Measurements from ENCODE around the gene ARSK. TPM values are rescaled to one million over a fixed set of nuclear protein-coding genes. Genes with fewer than 3 reads are reported as not detected.

The ARSK gene
- total and polyA plus RNA-seq, 2 of the 13 experiments (the other 11 are each of a cell fraction or from before 2014, with no cell fraction given), result 7.9 TPM

- TF ChIP-seq THAP7 (CRISPR knock-in tag; IDR thresholded peaks at IDR 0.05) (no peak), CSRNP2 (CRISPR knock-in tag; conservative IDR thresholded peaks at IDR 0.05; ENCODE audit: low read depth) (no peak), ZNF280D (CRISPR knock-in tag; IDR thresholded peaks at IDR 0.05) (no peak), HIVEP1 (CRISPR knock-in tag; IDR thresholded peaks at IDR 0.05) (no peak; the same call in 1 of the 2 replicates), USF2 (IDR thresholded peaks at IDR 0.05; ENCODE audit: low read depth, low read length) (peak; percentile 88), USF2 (CRISPR knock-in tag; IDR thresholded peaks at IDR 0.05; ENCODE audit: borderline replicate concordance) (peak; percentile 95; the same call in 1 of the 2 replicates), ZNF280B (CRISPR knock-in tag; IDR thresholded peaks at IDR 0.05; ENCODE audit: borderline replicate concordance) (no peak; the same call in 1 of the 2 replicates), PAWR (CRISPR knock-in tag; IDR thresholded peaks at IDR 0.05; ENCODE audit: borderline replicate concordance) (no peak), ZNF549 (CRISPR knock-in tag; IDR thresholded peaks at IDR 0.05) (no peak), KDM1A (CRISPR knock-in tag; IDR thresholded peaks at IDR 0.05) (0 out of 2 replicates have a peak, but pooled peaks have one; percentile 34), ZNF652 (CRISPR knock-in tag; IDR thresholded peaks at IDR 0.05; ENCODE audit: borderline replicate concordance, low read depth) (no peak), ZNF460 (CRISPR knock-in tag; IDR thresholded peaks at IDR 0.05; ENCODE audit: borderline replicate concordance) (no peak)
These were observed at the start of gene ARSK, which contains the start of gene SKIC3 (continued) for GRCh38 chr5:95554647-95555548.

Data from HepG2 (cell line).